DOHH2 (cell line): ENCODE results near the gene HOXA13.

ENCODE experiments used
- H3F3A ChIP-seq: fragments of 200-600 bp; sonication (generic), shearing (Covaris generic); 2 replicates; pipeline ENCODE4 v1.6.0; 2016; ENCODE audit warnings: antibody characterized with exemption, mild to moderate bottlenecking; ENCODE audit not compliant: control insufficient read depth, insufficient read depth
- H3K27ac ChIP-seq: fragments of 200-600 bp; sonication (generic); 2 replicates; pipeline ENCODE4 v1.5.1; 2014; ENCODE audit warnings: low read depth, mild to moderate bottlenecking, low read length, moderate library complexity
- H3K27me3 ChIP-seq: fragments of 200-600 bp; sonication (generic); 2 replicates; pipeline ENCODE4 v1.6.1; 2014; ENCODE audit warnings: mild to moderate bottlenecking, low read length, mixed read lengths; ENCODE audit not compliant: control insufficient read depth
- H3K36me3 ChIP-seq: fragments of 200-600 bp; sonication (generic); 2 replicates; pipeline ENCODE4 v1.6.1; 2014; ENCODE audit warnings: mild to moderate bottlenecking, low read length, moderate library complexity, mixed read lengths; ENCODE audit not compliant: control insufficient read depth
- H3K4me1 ChIP-seq: fragments of 200-600 bp; sonication (generic); 2 replicates; pipeline ENCODE4 v1.6.1; 2014; ENCODE audit warnings: mild to moderate bottlenecking, low read length, mixed read lengths; ENCODE audit not compliant: control insufficient read depth
- H3K4me2 ChIP-seq: fragments of 200-600 bp; sonication (generic); 2 replicates; pipeline ENCODE4 v1.6.0; 2014; ENCODE audit warnings: mild to moderate bottlenecking, low read length, moderate library complexity
- H3K4me3 ChIP-seq: fragments of 200-600 bp; sonication (generic); 2 replicates; pipeline ENCODE4 v1.5.1; 2014; ENCODE audit warnings: mild to moderate bottlenecking, low read length, mixed read lengths
- H3K79me2 ChIP-seq: fragments of 200-600 bp; sonication (generic); 2 replicates; pipeline ENCODE4 v1.6.1; 2014; ENCODE audit warnings: mild to moderate bottlenecking, low read length, mixed read lengths; ENCODE audit not compliant: control insufficient read depth
- H3K9me2 ChIP-seq: fragments of 200-600 bp; sonication (generic); replicated peaks from 2 replicates; pipeline ENCODE4 v1.6.1; 2014; ENCODE audit warnings: mild to moderate bottlenecking, low read length, mixed read lengths; ENCODE audit not compliant: control insufficient read depth
- H3K9me3 ChIP-seq: fragments of 200-600 bp; sonication (generic); 2 replicates; pipeline ENCODE4 v1.6.1; 2014; ENCODE audit warnings: antibody characterized with exemption, low read length, mixed read lengths; ENCODE audit not compliant: control insufficient read depth, insufficient read depth
- H4K20me1 ChIP-seq: fragments of 200-600 bp; sonication (generic); 2 replicates; pipeline ENCODE4 v1.6.0; 2014; ENCODE audit warnings: low read depth, mild to moderate bottlenecking, antibody characterized with exemption, low read length, moderate library complexity; ENCODE audit not compliant: control insufficient read depth, insufficient read depth
- CTCF ChIP-seq: fragments of 200-600 bp; sonication (generic); IDR thresholded peaks from one replicate; pipeline ENCODE4 v1.5.1; 2014; ENCODE audit warnings: antibody characterized with exemption, mild to moderate bottlenecking, low read depth, low read length; ENCODE audit not compliant: poor library complexity, severe bottlenecking
- EZH2phosphoT487 ChIP-seq: fragments of 200-600 bp; sonication (generic); IDR thresholded peaks from 2 replicates; pipeline ENCODE4 v1.6.1; 2017; ENCODE audit warnings: borderline replicate concordance, mild to moderate bottlenecking, antibody characterized with exemption, low read length, moderate library complexity, mixed read lengths

Gene HOXA13

GRCh38 chr7:27156916-27157701 lies 42.8 kb downstream of the HOXA13 start:
- Histone ChIP-seq H3K27ac (no peak overlapping the region), H4K20me1 (no peaks in the 10 kb centered on the region), H3F3A (no peaks in the 10 kb centered on the region), H3K4me3 (no peak overlapping the region), H3K79me2 (no peaks in the 10 kb centered on the region), H3K9me3 (no peaks in the 10 kb centered on the region), H3K27me3 (peaks cover 78% of the 10 kb centered on the region), H3K9me2 (no peaks in the 10 kb centered on the region), H3K36me3 (no peaks in the 10 kb centered on the region), H3K4me2 (no peak overlapping the region), H3K4me1 (peaks cover 28% of the 10 kb centered on the region)
- TF ChIP-seq CTCF (no peak), EZH2phosphoT487 (no peak)

- Histone ChIP-seq H3K4me3 (no peak within 1 kb of the TSS), H3K9me3 (no peaks in the 10 kb centered on the region), H3K4me2 (no peak within 1 kb of the TSS), H3K9me2 (no peaks in the 10 kb centered on the region), H3F3A (no peaks in the 10 kb centered on the region), H3K27me3 (peaks cover 80% of the 10 kb centered on the region), H3K79me2 (no peaks in the 10 kb centered on the region), H3K4me1 (peaks cover 31% of the 10 kb centered on the region), H4K20me1 (no peaks in the 10 kb centered on the region), H3K27ac (no peak within 1 kb of the TSS), H3K36me3 (no peaks in the 10 kb centered on the region)
- TF ChIP-seq CTCF: no peak
- no peak for TF ChIP-seq EZH2phosphoT487
Observed at GRCh38 chr7:27156508-27156898, 43.4 kb downstream of the HOXA13 start, which contains the start of gene HOXA7. HOXA7 (minus strand) TSS chr7:27156675; CDS start chr7:27156545, 130 bp downstream.

GRCh38 chr7:27155816-27156507 lies 43.9 kb downstream of the HOXA13 start:
- Histone ChIP-seq H3K9me3 (no peaks in the 10 kb centered on the region), H3K4me1 (peaks cover 31% of the 10 kb centered on the region), H3K4me3 (no peak overlapping the region), H3K27me3 (peaks cover 85% of the 10 kb centered on the region), H3F3A (no peaks in the 10 kb centered on the region), H3K79me2 (no peaks in the 10 kb centered on the region), H3K36me3 (no peaks in the 10 kb centered on the region), H3K9me2 (no peaks in the 10 kb centered on the region), H3K27ac (no peak overlapping the region), H3K4me2 (no peak overlapping the region), H4K20me1 (no peaks in the 10 kb centered on the region)
- TF ChIP-seq CTCF (no peak), EZH2phosphoT487 (no peak)
